Skeletal muscle tissue (tissue), 4 donors: ENCODE results near the gene NAV2. TPM values are rescaled to one million over a fixed set of nuclear protein-coding genes. Genes with fewer than 3 reads are reported as not detected.

ENCODE experiments used
- H3K27ac ChIP-seq: one replicate; pipeline ENCODE4 v1.7.0; 2013; ENCODE audit warnings: mild to moderate bottlenecking, low read depth, low read length, inconsistent platforms
- H3K27me3 ChIP-seq, 3 donors: one replicate each; pipeline ENCODE4 v1.7.0; 2013; ENCODE audit warnings: low read length in 3 of 3; ENCODE audit not compliant: control insufficient read depth in 3 of 3, insufficient read depth in 3 of 3
- H3K36me3 ChIP-seq, 3 donors: one replicate each; pipeline ENCODE4 v1.7.0; 2013; ENCODE audit warnings: low read length in 3 of 3; ENCODE audit not compliant: control insufficient read depth in 3 of 3, insufficient read depth in 3 of 3
- H3K4me1 ChIP-seq, 3 donors: one replicate each; pipeline ENCODE4 v1.7.0; 2013; ENCODE audit warnings: low read length in 3 of 3, mild to moderate bottlenecking in 3 of 3; ENCODE audit not compliant: control insufficient read depth in 3 of 3, insufficient read depth in 3 of 3
- H3K4me3 ChIP-seq, 3 donors: one replicate each; pipeline ENCODE4 v1.7.0; 2013; ENCODE audit warnings: low read length in 3 of 3
- H3K9ac ChIP-seq, 3 donors: one replicate each; pipeline ENCODE4 v1.7.0; 2013; ENCODE audit warnings: low read length in 3 of 3, mild to moderate bottlenecking in 3 of 3, moderate library complexity in 2 of 3, low read depth in 1 of 3
- H3K9me3 ChIP-seq, 3 donors: one replicate each; pipeline ENCODE4 v1.7.0; 2013; ENCODE audit warnings: low read length in 3 of 3; ENCODE audit not compliant: control insufficient read depth in 3 of 3
- total RNA-seq: library from RNA; depleted of rRNA; stranded (reverse); fragments of >200 nt; gene quantifications from one replicate; pipeline ENCODE4 v1.2.3, GENCODE V29; 2014
- donor health status: Osteomylitis.

The NAV2 gene
- total RNA-seq, 1 donor from 2014 or later: 43.3 TPM

DNA sequence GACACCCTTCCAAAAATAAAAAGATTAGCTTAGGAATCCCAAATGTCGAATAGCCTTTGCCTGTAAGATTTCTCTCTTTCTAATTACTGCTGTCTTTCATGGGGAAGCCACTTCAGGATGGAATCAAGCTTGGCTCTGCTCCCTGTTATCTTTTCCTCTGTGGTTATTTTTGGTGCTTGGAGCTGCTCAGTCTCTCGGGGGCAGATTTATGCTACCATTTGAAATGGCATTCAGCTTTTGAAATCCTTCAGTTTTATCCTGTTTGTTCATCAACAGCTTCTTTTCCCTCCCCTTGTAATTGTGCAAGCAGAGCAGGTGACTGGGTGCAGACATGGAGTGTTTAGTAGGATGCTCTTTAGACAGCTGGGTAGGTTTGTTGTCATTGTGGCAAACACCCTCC lies 336.6 kb downstream of the NAV2 start:
- H3K36me3 ChIP-seq: peaks cover 0 to 11% (median 5%) of the 10 kb centered on the region in 3 donors
- H3K4me3 ChIP-seq: peak overlapping the region in 1 of 3 donors; percentile 4
- no peaks in the 10 kb centered on the region for H3K9me3 ChIP-seq
- H3K9ac ChIP-seq: no peak overlapping the region
- no peaks in the 10 kb centered on the region for H3K27me3 ChIP-seq
- H3K4me1 ChIP-seq: peaks cover 27 to 31% (median 30%) of the 10 kb centered on the region in 3 donors
- peak overlapping the region; percentile 5 for H3K27ac ChIP-seq

DNA sequence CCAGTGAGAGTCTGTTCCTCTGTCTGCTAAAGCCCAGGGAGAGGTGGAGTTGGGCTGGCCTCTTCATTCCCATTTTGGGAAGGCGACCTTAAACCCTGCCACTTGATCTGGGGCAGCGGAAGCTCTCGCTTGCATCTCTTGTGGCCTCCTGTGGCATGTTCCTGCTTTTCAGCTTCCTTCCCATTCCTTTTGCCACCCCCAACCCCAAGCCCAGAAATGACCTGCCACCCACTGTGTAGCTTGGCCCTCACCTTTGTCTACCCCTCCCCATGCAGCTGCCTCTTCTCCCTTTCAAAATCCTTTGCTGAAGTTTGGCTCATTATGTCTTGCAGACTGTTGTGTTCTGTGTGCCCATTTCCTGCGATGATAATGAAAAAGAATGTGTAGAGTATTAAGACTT lies 337.4 kb downstream of the NAV2 start:
- Histone ChIP-seq H3K36me3 (peaks cover 0 to 8% (median 5%) of the 10 kb centered on the region in 3 donors), H3K4me1 (peaks cover 28 to 33% (median 29%) of the 10 kb centered on the region in 3 donors), H3K9me3 (no peaks in the 10 kb centered on the region), H3K9ac (no peak overlapping the region), H3K27ac (no peak overlapping the region), H3K27me3 (no peaks in the 10 kb centered on the region), H3K4me3 (no peak overlapping the region)

DNA sequence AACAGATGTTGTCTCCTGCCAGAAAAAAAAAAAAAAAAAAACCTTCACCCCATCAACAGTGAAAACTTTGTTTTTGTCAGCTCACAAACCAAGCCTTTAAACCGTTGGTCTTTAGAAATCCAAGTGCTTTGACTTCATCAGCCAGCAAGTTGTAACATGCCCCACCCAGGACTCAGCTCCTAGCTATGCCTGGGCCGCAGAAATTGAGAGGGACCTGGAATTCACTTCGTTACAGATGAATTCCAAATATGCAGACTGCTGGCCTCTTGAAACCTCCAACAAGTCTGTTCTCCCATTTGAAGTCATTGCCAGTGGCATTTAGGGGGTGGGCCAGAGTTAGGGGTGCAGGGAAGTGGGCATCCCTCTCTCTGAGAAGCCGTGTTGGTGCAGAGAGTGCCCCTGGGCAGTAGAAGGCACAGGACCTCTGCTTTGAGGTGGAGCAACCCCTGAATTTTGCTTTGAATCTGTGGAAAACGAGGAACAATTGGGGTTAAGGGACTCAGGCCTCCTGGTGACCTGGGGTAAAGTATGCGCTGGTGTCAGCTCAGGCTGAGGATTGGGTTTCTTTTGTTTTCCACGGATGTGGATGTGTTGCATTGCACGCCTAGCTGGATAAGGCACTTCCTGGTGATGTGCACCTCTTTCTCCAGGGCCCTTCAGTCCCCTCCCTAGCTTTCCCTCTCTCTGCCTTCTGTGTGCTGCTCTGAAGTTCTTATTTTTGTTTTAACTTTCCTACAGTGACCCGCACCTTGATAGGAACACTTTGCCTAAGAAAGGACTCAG lies 338.1 kb downstream of the NAV2 start:
- Histone ChIP-seq H3K9ac (no peak overlapping the region), H3K27me3 (no peaks in the 10 kb centered on the region), H3K36me3 (peaks cover 0 to 7% (median 5%) of the 10 kb centered on the region in 3 donors), H3K4me3 (no peak overlapping the region), H3K27ac (no peak overlapping the region), H3K4me1 (peaks cover 31 to 39% (median 35%) of the 10 kb centered on the region in 3 donors), H3K9me3 (no peaks in the 10 kb centered on the region)

DNA sequence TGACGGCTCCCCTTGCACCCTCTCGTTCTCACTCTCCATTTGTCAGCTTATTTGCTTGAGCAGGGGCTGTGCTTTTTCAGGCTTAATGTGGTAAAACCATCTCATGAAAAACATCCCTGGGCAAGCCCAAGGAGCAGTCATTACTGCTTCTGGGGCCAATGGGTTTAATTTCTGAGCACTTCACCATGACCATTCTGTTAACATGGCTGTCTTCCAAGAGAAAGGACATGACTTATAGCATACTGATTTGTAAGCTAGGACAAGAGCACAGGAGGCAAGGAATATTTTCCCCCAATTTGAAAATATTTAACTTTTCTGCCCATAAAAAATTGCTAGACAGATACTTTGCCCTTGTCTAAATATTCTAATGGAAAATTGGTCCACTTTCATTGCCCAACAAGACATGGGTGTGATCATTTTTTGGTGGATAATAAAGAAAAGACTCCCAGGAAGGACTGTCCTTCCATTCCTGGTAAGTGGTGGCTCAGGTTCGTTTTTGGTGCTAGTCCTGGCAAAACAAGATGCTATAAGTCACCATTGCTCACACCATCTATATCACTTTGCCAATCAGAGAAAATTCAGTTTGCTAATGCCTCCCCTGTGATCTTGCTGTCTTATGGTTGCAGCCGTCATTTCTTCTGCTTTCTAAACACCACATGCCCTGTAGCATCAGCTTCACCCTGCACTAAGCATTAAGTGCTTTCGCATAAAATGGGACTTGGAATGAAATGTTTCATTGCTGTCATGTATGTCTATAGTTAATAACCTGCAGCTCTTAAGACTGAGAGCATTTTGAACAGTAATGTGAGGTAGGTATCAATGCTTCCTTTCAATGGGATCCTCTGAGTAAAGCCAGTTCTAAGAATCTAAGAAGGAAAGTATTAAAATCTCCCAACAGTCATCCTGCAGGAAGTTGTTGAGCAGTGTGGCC lies 339.1 kb downstream of the NAV2 start:
- H3K9ac ChIP-seq: no peak overlapping the region
- H3K4me3 ChIP-seq: no peak overlapping the region
- H3K36me3 ChIP-seq: peaks cover 0 to 5% (median 5%) of the 10 kb centered on the region in 3 donors
- no peaks in the 10 kb centered on the region for H3K9me3 ChIP-seq
- H3K4me1 ChIP-seq: peaks cover 41 to 49% (median 43%) of the 10 kb centered on the region in 3 donors
- H3K27ac ChIP-seq: no peak overlapping the region
- no peaks in the 10 kb centered on the region for H3K27me3 ChIP-seq

DNA sequence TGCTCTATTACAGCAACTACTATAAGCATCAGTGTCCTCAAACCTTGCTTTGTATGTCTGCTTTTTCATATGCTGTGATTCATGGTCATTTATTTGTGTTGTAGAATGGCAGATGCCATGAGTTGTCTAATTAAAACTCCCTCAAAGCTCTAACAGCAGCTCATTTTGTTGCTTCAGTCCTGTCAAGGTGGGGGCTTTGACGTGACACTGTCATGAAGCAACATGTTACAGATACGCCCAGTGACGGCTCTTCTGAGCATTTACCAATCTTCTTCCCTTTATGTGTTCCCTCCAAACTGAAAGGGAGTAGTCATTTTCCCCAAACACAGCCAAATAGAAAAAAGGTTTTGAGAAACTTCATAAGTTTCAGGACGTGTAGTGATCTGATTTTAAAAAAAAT lies 340.9 kb downstream of the NAV2 start:
- Histone ChIP-seq H3K27me3 (no peaks in the 10 kb centered on the region), H3K9me3 (no peaks in the 10 kb centered on the region), H3K27ac (no peak overlapping the region), H3K36me3 (peaks cover 0 to 5% (median 3%) of the 10 kb centered on the region in 3 donors), H3K4me1 (peaks cover 41 to 47% (median 45%) of the 10 kb centered on the region in 3 donors), H3K4me3 (no peak overlapping the region), H3K9ac (no peak overlapping the region)

DNA sequence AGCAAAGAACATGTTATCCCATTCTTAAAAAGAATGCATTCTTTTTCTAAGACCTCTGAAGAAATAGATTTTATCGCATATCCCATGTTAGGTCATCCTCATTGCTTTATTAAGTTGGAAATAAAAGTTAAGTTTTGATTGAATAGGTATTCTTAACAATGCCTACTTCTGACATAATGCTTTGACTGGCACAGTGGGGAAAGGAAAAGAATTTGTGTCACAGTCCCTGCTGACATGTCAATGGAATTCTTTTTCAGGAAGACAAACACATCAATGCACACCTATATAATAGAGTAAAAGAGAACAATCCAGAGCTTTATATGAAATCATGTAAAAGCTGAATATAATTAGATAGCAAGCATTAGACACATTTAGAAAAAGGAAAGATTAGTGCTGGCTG lies 341.9 kb downstream of the NAV2 start:
- no peak overlapping the region for H3K27ac ChIP-seq
- no peak overlapping the region for H3K9ac ChIP-seq
- peaks cover 33 to 41% (median 34%) of the 10 kb centered on the region in 3 donors for H3K4me1 ChIP-seq
- no peaks in the 10 kb centered on the region for H3K27me3 ChIP-seq
- no peaks in the 10 kb centered on the region for H3K9me3 ChIP-seq
- peaks cover 0 to 5% (median 0%) of the 10 kb centered on the region in 3 donors for H3K36me3 ChIP-seq
- no peak overlapping the region for H3K4me3 ChIP-seq

DNA sequence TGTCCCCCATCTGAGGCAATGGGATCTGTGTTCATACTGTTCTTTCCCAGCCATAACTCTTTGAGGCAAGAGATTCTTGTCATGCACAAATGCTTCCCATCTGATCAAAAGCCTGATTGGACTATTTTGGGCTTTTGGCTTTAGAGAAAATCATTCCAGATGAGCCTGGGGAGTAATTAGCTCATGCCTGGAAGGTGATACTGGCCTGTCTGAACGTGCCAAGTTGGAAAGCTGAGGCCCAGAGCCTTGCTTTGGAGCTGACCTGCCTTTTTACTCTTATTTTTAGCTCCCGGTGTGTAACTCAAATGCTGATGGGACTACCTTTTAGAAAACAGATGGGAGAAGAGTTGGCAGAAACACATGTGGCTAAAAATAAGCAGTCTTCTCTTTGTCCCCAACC lies 342.7 kb downstream of the NAV2 start:
- H3K27me3 ChIP-seq: no peaks in the 10 kb centered on the region
- H3K36me3 ChIP-seq: peaks cover 0 to 9% (median 0%) of the 10 kb centered on the region in 3 donors
- H3K27ac ChIP-seq: peak overlapping the region; percentile 75
- H3K4me3 ChIP-seq: peak overlapping the region; percentile 14 to 45 (median 19)
- H3K9ac ChIP-seq: peak overlapping the region in 1 of 3 donors; percentile 35
- H3K4me1 ChIP-seq: peaks cover 27 to 37% (median 29%) of the 10 kb centered on the region in 3 donors
- H3K9me3 ChIP-seq: no peaks in the 10 kb centered on the region

DNA sequence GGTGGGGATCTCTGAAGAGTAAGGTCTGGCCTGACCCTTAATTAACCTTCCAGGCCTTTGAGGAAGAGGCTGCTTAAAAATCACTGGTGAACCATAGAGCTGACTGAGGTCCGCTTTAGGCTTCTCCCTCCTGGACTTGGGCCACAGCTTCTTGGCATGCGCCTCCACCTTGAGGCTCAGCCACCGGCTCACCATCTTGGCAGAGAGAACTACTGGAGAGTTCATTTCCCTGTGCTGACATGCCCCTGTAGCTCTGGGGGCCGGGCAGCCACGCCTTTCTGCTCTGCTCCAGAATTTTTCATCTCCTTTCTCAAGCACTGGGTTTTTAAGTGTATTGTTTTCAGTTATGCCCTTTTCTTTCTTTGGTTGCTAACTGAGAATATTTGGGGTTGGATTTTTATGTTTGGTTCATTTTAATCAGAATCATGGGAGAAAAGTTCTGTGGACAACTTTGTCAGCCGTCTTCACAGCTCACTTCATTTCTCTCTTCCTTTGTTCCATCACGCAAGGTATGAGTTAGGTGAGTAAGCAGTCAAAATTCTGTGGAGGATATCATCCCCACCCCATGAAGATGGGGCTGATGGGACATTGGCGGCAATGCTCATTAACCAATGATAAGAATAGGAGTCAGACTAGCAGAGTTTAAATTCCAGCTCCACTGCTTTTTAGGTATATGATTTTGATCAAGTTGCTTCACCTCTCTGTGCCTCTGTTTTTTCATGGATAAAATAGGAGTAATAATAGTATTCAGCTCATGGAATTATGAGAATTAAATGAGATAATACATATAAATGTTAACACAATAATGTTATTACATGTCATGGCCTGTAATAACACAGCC lies 343.7 kb downstream of the NAV2 start:
- Histone ChIP-seq H3K4me3 (no peak overlapping the region), H3K9me3 (no peaks in the 10 kb centered on the region), H3K27ac (peak overlapping the region; percentile 75), H3K4me1 (peaks cover 21 to 36% (median 22%) of the 10 kb centered on the region in 3 donors), H3K36me3 (peaks cover 0 to 8% (median 0%) of the 10 kb centered on the region in 3 donors), H3K9ac (peak overlapping the region in 2 of 3 donors; percentile 35 to 38), H3K27me3 (no peaks in the 10 kb centered on the region)
